SU-DHL-6 (cell line): ENCODE results near the gene BRCC3.

Experiments
- CTCF ChIP-seq: fragments of 200-600 bp; sonication (generic); IDR thresholded peaks from one replicate; pipeline ENCODE4 v1.5.1; 2017; ENCODE audit warnings: antibody characterized with exemption, mild to moderate bottlenecking, low read length, moderate library complexity; ENCODE audit not compliant: insufficient read depth, poor library complexity, severe bottlenecking
- EZH2phosphoT487 ChIP-seq: fragments of 200-600 bp; sonication (generic), shearing (Covaris generic); conservative IDR thresholded peaks from 2 replicates; pipeline ENCODE4 v1.6.1; 2018; ENCODE audit warnings: mild to moderate bottlenecking, antibody characterized with exemption, low read length, moderate library complexity, mixed read lengths

GRCh38 chrX:155134255-155134654 lies 62.9 kb downstream of the BRCC3 start:
- TF ChIP-seq CTCF (no peak), EZH2phosphoT487 (no peak)
